Measurements from ENCODE around the gene PSAPL1. TPM values are rescaled to one million over a fixed set of nuclear protein-coding genes. Genes with fewer than 3 reads are reported as not detected.

The PSAPL1 gene
- total and polyA plus RNA-seq, 9 of the 15 experiments (the other 6 are each of a cell fraction or from before 2014, with no cell fraction given), result not detected

- POLR2A ChIA-PET, result no interaction called here
- Histone ChIP-seq H3K36me3 (ENCODE audit: control insufficient read depth, insufficient read depth, low read length) (no peaks in the 10 kb centered on the region), H4K20me1 (replicated peaks; ENCODE audit: control insufficient read depth, insufficient read depth, low read length) (peaks cover 14% of the 10 kb centered on the region), H3K9ac (ENCODE audit: insufficient read depth in 1 of 2, low read depth in 2 of 2, low read length in 2 of 2) (no peak overlapping the region), H3K4me1 (replicated peaks in 1 of 2; ENCODE audit: control insufficient read depth in 2 of 2, insufficient read depth in 2 of 2, low read length in 2 of 2) (no peaks in the 10 kb centered on the region; a peak in 2 of 5 replicates), H3K4me2 (ENCODE audit: insufficient read depth, low read length) (no peak overlapping the region), H3K27ac (ENCODE audit: extremely low read depth, low read depth, low read length) (no peak overlapping the region), H2AFZ (ENCODE audit: low read depth, low read length) (no peak overlapping the region), H3K4me3 (no peak overlapping the region), H3K27me3 (ENCODE audit: control insufficient read depth in 2 of 2, insufficient read depth in 2 of 2, low read length in 2 of 2) (peaks cover 0 to 49% of the 10 kb centered on the region in 2 experiments; a peak in 3 of 5 replicates), H3K79me2 (ENCODE audit: control insufficient read depth, insufficient read depth, low read length) (no peaks in the 10 kb centered on the region), H3K9me1 (ENCODE audit: control insufficient read depth, insufficient read depth, low read length) (no peaks in the 10 kb centered on the region), H3K9me3 (replicated peaks; ENCODE audit: control insufficient read depth, insufficient read depth, low read depth, low read length) (no peaks in the 10 kb centered on the region)
- WGBS (ENCODE audit: insufficient coverage, low coverage, missing lambda C conversion rate), result 0% methylated on average over 9 of the region's 9 CpGs
- no peak for FAIRE-seq
- in situ Hi-C loops (cut with MboI) (no loop called here), intact Hi-C loops (cut with micrococcal nuclease) (no loop called here)
- no peak for DNase-seq (ENCODE audit: extremely low read depth in 1 of 4, low spot score in 3 of 4)
- CTCF ChIA-PET (ENCODE audit: low intra/inter-chr PET ratio), result no interaction called here
- TF ChIP-seq ZNF134 (CRISPR knock-in tag; conservative IDR thresholded peaks at IDR 0.05) (no peak), HSF4 (CRISPR knock-in tag; IDR thresholded peaks at IDR 0.05; ENCODE audit: borderline replicate concordance) (no peak), SMAD1 (IDR thresholded peaks at IDR 0.05; ENCODE audit: low read depth, low read length, partially characterized antibody) (no peak), HMGXB4 (CRISPR knock-in tag; IDR thresholded peaks at IDR 0.05) (no peak), RNF2 (IDR thresholded peaks at IDR 0.05) (no peak), NCOA6 (IDR thresholded peaks at IDR 0.05) (no peak), GMEB1 (CRISPR knock-in tag; IDR thresholded peaks at IDR 0.05) (no peak), ZBTB1 (CRISPR knock-in tag; IDR thresholded peaks at IDR 0.05; ENCODE audit: borderline replicate concordance, low read depth) (no peak)
- ATAC-seq, result no peak
- BruUV-seq (replicated peaks), result no TSS peak
These were observed 30.3 kb upstream of the PSAPL1 start for GRCh38 chr4:7465017-7465416.
